ENCODE results near the gene NKIRAS2.

The NKIRAS2 gene

DNA sequence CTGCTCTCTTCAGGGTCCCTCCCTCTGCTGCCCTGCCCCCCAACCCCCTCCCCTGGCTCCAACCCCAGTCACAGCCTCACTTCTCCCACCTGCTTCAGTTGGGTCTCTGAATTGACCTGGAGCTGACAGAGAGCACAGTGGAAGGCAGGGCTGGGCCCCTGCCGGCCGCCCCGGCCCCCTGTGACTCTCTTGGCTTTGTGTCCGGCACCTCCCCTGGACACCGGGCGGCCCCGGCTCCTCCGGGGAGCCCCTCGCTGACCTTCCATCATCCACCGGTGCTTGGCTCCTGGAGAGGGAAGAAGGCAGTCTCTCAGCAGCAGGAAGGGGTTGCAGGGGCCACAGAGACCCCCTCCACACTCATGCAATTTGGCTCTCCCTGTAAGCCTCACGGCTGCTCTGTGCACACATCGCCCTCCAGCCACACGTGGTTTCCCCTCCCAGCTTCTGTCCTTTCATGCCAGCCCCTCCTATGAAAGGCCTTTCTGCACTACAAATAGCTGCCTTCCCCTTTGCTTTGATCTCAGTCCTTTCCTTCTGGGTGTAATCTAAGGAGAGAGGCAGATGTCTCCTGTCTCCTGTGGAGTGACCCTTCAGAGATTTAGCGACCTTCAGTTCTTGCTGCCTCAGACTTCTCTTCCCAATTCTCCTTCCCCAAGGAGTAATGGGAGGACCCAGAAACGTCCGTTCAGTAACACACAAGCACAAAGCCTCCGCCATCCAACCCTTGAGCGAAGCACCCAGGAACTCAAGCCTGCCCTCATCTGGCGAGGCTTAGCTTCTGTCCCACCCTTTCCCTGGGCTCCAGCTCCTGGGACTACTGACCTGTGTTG is 8.3 kb downstream of the NKIRAS2 start:
- DNase-seq = peak; percentile 12 to 15

DNA sequence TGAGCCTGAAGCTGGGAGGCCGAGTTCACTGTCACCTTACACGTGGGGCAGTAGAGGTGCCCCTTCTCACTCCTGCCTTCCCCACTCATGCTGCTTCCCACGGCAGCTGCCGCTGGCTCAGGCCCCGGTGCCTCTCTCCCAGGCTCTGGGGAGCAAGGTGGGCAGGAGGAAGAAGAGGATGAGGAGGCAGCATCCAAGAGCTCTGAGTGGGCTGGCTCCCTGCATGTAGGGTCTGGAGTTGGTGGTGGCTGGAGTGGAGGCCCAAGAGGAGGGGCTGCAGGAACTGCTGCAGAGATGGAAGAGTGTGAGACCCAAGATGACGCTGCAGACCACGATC is 8.9 kb downstream of the NKIRAS2 start:
- DNase-seq = no peak

DNA sequence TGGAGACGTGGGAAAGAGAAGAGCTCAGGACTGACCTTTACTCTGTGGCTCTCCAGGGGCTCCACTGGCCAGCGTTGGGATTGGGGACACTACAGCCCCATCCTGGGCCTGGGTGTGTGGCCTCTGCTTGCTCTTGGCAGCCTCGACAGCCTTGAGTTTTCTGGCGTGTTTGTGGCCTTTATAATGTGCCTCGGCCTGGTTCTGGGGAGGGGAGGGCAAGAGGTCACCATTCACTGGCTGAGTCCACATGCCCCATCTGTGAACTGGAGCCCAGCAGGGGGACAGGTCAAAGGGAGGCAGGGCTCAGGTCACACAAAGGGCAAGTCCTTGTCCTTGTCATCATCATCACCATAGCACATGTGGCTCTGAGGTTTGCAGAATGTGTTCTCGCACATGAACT is 11.7 kb downstream of the NKIRAS2 start:
- DNase-seq = no peak

DNA sequence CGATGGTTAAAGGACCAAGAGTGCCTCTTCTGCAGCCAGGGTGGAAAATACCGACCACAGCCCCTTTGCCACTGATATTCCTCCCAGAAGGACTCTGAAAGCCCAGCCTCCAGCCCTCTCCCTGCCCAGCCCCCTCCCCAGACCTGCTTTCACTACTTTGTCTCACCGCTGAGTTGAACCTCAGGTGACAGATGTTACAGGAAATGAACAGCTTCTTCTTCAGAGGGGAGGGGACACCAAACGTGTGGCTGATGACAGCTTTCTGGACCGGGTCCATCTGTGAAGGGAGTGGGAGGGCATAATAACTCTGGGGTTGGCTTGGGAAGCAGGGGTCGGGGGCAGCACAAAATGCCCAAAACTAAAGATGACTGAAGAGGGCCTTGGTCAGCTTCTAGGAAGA is 14.2 kb downstream of the NKIRAS2 start:
- DNase-seq = no peak

DNA sequence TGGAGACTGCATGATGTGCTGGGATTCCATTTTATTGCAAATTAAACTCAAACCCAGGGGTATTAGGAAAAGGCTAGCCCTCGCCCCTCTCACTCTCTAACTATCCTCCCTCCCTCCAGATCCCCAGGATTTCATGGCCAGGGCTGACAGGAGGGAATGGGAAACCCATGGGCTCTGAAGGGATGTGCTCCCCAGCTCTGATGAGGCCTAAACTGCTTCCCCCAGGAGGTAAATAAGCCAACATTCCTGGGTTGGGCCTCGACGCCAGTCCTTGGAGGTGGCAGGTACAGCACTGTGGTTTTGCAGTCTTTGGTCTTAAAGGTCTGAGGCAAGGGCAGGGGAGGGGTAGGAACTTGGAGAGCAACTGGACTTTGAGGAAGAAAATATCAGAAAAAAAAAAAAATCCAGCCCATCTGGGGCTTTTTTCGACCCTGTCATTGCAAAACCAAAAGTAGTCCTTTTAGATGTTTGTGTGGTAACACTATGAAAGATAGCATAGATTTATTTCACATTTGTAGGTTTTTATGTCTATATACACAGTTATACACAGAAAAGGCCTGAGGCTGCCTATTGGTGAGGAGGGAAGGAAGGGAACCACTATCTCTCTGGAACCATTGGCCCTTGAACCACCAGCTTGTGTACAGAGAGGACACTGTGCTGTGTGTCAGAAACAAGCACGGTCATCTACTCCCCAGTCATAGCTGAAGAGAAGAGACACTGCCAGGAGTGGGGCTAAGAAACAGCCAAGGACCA is 18.5 kb downstream of the NKIRAS2 start:
- DNase-seq = no peak

DNA sequence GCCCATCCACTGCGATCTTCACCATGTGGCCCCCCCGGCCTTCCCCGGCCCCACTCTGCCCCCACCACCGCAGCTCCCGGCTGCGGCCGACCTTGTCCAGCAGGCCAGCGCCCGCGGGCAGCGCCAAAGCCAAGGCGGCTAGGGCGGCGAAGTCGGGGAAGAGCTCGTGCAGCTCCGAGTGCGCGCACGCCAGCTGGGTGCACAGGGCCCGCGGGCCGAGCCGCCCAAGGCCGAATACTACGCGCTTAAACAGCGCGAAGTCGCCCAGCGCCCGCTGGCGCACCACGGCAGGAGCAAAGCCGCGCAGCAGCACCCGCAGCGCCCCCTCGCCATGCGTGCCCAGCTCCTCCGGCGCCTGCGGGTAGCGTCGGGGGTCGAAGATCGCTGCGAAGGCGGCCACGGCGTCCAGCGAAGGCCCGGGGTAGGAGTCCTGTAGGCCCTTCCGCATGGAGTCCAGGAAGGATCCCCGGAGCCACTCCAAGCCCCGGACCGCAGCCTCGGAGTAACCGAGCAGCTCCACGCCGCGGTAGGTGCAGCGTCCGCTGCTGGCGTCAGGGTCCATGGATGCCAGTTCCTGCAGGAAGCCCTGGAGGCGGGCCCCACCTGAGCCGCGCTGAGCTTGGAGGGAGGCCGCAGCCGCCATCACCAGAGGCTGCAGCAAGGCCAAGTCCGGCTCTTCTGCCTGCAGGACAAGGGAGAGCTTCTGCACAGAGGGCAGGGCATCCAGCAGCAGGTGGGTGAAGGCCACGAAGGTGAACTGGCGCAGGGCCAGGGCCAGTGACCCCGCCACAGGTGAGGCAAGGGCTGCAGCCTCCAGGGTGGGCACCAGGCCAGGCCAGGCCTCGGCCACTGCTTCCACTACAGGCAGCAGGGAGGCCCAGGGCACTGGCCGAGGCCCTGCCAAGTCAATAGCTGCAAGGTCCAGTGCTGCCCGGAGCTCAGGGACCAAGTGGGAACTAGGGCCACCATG is 20.2 kb downstream of the NKIRAS2 start:
- no peak for DNase-seq

DNA sequence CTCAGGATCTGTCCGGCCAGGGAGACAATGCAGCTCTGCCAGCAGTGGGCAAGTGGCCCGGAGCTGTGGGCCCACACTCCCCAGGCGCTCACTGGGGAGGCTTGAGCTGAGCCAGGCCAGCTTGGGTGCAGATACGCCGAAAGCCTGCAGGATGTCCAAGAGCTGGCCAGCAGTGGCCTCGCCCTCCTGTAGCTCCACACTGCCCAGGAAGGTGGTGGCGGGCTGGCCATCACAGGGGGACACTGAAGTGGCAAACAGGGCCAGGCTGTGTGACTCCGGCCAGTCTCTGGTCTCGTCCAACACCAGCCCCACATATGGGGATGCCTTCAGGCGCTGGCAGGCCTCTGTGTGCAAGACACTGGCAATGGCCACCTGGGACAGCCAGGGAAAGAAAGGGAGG is 20.9 kb downstream of the NKIRAS2 start:
- DNase-seq = no peak

DNA sequence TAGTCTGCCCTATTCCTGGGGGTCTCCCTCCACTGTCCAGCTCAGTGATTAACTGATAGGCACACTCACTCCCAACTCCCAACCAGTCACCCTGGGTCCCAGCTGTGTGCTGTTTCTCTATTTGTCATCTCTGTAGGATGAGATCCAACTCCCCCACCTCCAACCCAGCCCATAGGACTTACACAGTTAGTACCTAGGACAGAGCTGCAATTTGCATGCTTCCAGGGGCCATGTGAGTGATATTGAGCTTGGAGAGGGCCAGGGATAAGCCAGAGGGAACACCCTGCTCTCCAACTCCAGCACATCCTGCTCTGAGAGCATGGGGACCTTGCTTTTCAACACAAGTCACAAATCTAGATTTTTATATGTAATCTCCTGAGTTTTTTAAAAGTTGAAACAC is 21.7 kb downstream of the NKIRAS2 start:
- no peak for DNase-seq

DNA sequence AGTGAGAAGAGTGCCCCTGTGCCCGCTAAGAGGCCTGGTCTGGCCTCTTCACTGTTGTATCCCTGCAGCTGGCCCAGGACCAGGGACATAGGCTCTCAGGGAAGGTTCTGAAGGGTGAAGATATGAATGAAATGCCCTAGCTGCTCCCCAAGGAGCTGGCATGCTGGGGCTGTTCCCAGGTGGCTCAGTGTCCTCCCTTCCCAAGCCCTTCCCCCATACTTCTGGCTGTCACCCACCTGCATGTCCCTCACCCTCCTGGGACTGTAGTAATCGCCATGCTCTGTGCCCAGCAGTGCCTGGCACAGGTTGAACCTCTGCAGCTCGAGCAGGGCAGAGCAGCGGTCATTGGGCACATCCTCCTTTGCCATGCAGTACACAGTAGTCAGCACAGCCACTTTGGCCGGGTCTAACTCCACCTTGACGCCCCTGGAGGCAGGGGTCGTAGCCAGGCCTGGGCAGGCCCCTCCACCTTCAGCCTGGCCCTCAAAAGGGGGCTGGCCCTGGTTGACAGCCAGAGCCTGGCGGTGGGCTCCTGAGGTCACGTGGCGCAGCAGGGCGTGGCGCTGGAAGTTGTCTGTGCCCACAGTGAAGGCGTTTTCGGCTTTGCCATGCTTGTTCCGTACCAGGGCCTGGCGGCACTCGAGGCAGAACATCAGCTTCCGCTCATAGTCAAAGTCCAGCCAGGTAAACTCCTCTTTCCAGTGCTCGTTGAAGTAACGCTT is 22.9 kb downstream of the NKIRAS2 start:
- DNase-seq = no peak

DNA sequence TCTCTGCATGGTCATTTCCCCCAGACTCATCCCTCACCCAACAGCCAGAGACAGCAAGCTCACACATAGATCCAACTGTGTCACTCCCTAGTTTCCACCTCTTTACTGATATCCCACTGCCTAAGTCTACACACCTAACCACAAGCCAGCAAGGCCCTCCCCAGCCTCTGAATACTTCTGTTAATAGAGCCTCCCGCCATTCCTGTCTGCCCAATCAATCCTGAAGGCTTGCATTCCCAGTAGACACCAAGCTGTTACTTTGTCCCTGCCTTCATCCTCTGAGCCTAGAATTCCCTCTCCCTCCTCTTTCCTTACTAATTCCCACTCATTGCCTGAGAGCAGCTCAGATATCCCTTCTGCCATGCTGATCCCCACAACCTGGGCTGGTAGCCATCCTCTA is 25.8 kb downstream of the NKIRAS2 start:
- no peak for DNase-seq

DNA sequence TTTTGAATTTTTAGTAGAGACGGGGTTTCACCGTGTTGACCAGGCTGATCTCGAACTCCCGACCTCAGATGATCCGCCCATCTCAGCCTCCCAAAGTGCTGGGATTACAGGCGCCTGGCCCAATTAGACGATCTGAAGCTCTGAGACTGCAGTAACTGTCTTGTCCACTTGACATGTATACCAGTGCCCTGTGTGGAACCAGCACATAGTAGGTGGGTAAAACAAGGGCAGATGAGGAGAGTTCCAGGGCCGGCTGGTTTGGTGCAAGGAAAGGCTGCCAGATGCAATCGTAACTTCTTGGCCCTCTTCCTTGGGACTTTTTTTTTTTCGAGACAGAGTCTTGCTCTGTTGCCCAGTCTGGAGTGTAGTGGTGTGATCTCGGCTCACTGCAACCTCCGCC is 27.5 kb downstream of the NKIRAS2 start:
- DNase-seq = no peak

DNA sequence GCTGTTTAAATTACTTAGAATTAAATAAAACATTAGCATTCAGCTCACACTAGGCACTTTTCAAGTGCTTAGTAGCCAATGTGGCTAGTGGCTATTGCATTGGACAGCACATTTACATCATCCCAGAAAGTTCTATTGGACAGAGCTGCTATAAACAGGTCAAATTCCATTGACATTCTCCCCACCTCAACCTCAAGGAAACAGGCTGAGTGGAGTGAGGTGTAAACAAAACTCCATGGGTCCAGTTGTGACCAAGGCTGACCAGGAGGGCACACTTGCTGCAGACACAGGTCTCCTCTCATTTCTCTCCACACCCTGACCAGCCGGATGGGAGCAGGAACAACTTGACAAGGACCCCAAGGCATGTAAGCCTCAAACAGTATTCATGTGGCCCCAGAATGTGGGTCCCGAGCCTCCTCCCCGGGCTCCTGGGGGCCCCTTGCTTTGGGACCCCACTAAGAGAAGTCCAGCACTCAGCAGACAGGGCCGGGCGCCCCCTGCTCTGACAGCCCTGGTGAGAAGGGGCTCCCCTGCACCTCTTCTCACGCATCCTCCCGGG is 30.0 kb downstream of the NKIRAS2 start:
- no peak for DNase-seq

DNA sequence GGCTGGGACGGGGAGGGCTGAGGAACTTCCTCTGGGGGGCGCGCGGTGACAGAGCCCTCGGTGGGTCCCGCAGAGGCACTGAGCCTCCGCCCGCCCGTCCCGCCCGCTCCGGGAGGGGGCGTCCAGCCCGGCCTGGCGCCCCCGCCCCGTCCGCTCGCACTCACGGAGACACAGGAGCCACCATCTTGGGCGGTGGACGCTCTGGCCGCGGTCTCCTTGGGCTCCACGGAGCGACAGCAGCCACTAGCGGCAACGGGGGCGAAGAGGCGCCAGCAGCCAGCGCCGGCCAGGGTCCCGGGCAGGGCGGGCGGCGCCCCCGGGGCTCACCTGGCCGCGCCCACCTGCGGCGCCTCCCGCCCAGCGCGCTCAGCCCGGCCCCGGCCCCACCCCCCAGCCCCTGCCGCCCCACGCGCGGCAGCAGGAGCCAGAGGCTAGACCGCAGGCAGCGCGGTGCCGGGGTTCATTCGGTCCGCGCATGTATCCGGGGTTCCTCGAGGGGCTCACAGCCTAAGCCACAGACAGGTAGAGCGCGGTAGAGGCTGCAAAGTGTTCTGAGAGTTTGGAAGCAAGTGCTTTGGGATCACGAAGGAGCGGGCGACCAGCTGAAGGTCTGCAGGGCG is 30.6 kb downstream of the NKIRAS2 start, which contains the start of gene C17orf113:
TSS of gene C17orf113 (minus strand) at position 209 of the 620 bp plus-strand sequence. CDS start 7,225 bp downstream, outside the sequence.
- DNase-seq = peak; percentile 34 to 38

DNA sequence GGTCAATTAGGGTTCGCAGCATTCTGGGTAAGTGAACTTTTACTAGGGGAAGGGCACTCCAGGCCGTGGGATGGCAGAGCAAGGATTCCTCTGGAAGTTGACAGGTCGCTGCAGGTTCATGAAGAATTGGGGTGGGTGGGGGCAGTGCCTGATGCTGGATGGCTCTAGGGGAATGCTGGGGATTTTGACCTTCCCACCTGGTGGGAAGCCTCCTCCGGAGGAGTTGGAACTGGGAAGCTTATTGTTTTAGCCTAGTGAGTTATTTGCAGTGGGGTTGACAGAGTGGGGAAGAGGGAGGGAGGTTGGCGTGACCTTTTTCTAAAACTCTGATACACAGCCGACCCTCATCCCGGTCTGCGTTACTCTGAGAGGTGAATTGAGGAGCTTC is 31.1 kb downstream of the NKIRAS2 start:
- DNase-seq = peak in 1 of 2 experiments; percentile 17

DNA sequence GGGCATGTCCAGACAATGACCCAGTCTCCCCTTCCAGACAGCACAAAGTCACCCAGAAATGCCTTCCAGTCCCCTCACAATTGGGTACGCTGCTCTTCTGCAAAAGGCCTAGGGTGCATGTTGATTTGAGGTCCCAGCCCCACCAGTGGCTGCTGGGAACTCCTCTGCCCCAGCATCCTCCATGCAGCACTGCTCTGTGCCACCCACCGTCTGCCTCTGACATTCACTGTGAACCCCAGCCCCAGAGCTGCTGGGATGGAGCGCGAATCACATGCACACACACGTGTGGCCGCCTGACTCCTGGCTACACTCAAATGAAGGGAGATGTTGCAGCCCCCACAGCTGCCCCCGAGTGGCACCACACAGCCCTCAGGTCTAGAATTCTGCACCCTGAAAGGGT is 31.8 kb downstream of the NKIRAS2 start:
- no peak for DNase-seq

DNA sequence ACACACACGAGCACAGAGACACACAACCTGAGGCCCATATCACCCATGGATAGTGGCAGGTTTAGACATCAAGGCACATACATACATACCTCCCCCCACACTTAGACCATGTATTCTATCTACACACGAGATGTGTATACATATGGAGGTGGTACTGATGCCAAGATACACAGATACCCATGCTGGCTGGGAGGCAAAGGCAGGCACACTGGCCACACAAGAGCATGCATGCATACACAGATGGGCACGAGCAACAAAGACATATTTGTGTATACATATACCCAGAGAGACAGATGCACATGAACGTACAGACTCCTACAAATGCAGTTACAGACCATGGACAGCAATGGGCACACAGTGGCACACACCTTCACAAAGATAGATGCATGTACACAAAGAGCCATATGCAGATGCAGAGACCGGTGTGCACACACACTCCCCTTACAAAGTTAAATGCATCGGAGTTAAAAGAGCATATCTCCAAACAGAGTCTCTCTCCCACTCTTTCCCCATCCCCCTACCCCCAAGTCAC is 32.5 kb downstream of the NKIRAS2 start:
- no peak for DNase-seq

DNA sequence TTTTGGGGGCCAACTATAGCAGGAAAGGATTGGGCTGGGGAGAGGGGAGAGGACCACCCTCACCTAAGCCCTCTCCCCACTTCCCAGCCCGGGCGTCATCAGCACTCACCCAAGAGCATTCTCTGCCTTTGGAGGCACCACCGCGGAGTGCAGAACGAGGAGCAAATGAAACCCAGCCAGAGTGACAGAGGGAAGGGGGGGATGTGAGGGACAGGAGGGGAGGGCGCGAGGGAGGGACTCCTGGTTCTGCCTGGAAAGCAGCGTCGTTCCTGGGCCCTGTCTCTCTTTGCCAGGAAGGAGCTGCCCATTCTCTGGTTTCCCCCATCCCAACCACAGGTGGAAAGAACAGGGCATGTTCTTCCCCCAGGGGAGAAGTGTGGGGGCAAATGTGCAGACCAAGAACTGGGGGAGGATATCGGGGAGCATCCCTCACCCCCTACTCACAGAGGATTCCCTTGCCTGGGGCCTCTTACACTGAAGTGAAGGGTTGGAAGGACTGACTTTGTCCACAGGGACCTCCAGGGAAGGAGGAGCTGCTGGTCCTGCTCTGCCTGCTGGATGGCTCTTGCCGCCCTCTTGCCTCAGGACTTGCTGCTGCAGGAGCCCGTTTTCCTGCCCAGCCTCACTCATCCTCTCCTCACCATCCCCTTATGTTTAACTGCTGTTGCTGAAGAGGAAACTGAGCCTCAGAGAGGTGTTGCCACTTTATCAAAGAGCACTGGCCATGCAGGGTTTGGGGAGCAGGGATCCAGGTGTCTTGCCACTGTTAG is 34.0 kb downstream of the NKIRAS2 start:
- DNase-seq = no peak

DNA sequence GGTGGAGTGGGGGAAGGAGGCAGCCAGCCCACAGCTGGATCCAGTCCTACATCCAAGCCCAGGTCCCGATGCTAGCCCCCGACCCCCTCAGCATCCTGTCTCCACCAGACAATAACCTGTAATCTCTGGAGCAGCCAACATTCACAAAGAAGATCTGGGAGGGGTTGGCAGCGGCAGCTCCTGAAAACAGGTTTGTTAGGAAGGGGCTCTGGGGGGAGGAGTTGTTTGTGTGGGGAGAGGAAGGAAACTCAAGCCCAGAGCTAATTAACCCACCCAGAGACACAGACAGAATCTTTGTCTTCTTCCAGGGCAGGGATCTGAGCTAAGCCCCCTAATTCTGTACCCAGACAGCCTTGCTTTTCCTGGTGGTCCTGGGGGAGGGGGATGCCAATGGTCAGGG is 35.1 kb downstream of the NKIRAS2 start:
- DNase-seq = no peak

DNA sequence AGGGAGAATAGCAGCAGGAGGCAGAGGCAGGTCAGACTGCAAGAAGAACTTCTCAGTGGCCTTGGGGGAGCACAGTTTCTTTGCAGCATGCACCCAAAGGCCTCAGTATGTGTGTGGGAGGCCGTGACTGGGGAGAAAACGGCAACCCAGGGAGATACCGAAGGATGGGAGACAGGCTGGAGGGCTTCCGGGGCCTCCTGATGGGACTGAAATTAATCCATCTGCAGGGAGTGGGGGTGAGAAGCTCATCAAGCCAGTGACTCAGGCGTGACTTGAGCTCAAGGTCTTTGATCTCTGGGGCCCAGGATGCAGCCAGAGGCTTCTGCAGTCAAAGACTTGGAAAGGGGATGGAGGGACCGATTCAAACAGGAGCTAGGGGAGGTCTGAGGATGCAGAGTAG is 35.6 kb downstream of the NKIRAS2 start:
- DNase-seq = no peak

DNA sequence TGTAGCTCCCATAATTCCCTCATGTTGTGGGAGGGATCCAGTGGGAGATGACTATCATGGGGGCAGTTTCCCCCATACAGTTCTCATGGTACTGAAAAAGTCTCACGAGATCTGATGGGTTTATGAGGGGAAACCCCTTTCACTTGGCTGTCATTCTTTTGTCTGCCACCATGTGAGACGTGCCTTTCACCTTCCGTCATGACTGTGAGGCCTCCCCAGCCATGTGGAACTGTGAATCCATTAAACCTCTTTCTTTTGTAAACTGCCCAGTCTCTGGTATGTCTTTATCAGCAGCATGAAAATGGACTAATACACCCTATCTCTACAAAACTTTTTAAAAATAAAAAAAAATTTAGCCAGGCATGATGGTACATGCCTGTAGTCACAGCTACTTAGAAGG is 36.7 kb downstream of the NKIRAS2 start:
- DNase-seq = no peak

DNA sequence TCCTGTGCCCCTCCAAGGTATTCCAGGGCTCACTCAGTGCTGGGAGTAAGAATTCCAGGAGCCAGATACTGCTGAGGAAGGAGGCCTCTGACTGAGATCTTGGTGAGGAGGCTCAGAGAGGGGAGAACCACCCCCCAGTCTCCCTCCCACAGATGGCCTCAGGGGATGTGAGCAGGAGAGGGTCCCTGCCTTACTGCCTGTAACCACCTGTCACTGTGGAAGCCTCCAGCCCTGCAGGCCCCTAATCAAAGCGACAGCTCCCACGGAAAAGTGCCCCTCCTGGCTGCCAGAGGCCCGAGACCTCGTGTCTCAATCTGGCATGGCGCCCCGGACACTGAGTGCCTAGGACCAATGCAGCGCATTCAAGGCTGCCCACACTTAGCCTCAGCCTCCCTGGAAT is 38.2 kb downstream of the NKIRAS2 start:
- no peak for DNase-seq
